ENCODE measurements around the gene NIT1. TPM values are rescaled to one million over a fixed set of nuclear protein-coding genes. Genes with fewer than 3 reads are reported as not detected.

The NIT1 gene
- total and polyA plus RNA-seq, 2 of the 8 experiments (the other 6 are each of a cell fraction or from before 2014, with no cell fraction given): 33.0 to 40.4 TPM

- TF ChIP-seq SRF (IDR thresholded peaks at IDR 0.05; ENCODE audit: low read depth, low read length): 0 out of 2 replicates have a peak, but pooled peaks have one; percentile 19
- TF ChIP-seq CHD7 (IDR thresholded peaks at IDR 0.05; ENCODE audit: insufficient replicate concordance, low read length): peak; percentile 20
- peak; percentile 67 for TF ChIP-seq TBP (IDR thresholded peaks at IDR 0.05; ENCODE audit: low read depth, low read length)
- 0 out of 2 replicates have a peak, but pooled peaks have one; percentile 60 for TF ChIP-seq SP1 (IDR thresholded peaks at IDR 0.05; ENCODE audit: low read depth, low read length)
- TF ChIP-seq BRCA1 (IDR thresholded peaks at IDR 0.05; ENCODE audit: low read depth, low read length): no peak
- peak; percentile 72 for TF ChIP-seq TEAD4 (IDR thresholded peaks at IDR 0.05; ENCODE audit: low read depth, low read length)
These were observed 14.7 kb downstream of the NIT1 start, which contains the start of gene DEDD (continued) for GRCh38 chr1:161132410-161133219.

Measured in H1 (cell line).